ENCODE measurements around the gene ADM2. TPM values are rescaled to one million over a fixed set of nuclear protein-coding genes. Genes with fewer than 3 reads are reported as not detected.

The ADM2 gene
- total RNA-seq, 1 experiment from 2014 or later: 10.9 TPM

DNA sequence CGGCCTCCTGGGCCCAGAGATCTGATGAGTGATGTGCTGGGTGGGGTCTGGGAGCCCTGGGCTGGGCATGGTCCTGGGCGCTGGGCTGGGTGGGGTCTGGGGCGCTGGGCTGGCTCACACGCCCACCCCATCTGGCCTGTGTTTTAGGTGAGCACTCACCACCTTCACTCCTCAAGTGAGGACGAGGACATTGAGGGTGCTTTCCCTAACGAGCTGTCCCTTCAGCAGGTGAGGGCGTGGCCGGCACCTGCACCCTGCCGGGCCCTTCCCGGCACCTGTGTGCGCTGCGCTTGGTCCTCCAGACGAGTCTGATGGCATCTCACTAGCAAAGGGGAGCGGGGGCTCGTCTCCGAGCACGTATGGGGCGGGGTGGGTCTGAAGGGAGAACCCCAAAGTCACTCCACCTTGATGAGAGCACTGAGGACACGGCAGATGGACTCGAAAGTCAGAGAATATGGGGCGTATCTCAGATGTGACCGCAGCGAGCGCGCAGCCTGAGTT lies 44.5 kb upstream of the ADM2 start:
- Mint-ChIP-seq H3K27ac (no peak overlapping the region), H3K27me3 (ENCODE audit: low read depth) (no peaks in the 10 kb centered on the region), H3K4me3 (no peak overlapping the region), H3K9me3 (no peaks in the 10 kb centered on the region), H3K36me3 (peaks cover 4% of the 10 kb centered on the region), H3K4me1 (no peaks in the 10 kb centered on the region)
- ChIA-PET CTCF (no interaction called here), POLR2A (no interaction called here)
- DNase-seq (ENCODE audit: low spot score) (no peak), ATAC-seq (no peak)
- no peak for TF ChIP-seq E2F5 (CRISPR knock-in tag; IDR thresholded peaks at IDR 0.05)
- TF ChIP-seq, protein P1, sequence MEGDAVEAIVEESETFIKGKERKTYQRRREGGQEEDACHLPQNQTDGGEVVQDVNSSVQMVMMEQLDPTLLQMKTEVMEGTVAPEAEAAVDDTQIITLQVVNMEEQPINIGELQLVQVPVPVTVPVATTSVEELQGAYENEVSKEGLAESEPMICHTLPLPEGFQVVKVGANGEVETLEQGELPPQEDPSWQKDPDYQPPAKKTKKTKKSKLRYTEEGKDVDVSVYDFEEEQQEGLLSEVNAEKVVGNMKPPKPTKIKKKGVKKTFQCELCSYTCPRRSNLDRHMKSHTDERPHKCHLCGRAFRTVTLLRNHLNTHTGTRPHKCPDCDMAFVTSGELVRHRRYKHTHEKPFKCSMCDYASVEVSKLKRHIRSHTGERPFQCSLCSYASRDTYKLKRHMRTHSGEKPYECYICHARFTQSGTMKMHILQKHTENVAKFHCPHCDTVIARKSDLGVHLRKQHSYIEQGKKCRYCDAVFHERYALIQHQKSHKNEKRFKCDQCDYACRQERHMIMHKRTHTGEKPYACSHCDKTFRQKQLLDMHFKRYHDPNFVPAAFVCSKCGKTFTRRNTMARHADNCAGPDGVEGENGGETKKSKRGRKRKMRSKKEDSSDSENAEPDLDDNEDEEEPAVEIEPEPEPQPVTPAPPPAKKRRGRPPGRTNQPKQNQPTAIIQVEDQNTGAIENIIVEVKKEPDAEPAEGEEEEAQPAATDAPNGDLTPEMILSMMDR (IDR thresholded peaks at IDR 0.05): no peak
- no peak for TF ChIP-seq NR1H2 (CRISPR knock-in tag; IDR thresholded peaks at IDR 0.05)

DNA sequence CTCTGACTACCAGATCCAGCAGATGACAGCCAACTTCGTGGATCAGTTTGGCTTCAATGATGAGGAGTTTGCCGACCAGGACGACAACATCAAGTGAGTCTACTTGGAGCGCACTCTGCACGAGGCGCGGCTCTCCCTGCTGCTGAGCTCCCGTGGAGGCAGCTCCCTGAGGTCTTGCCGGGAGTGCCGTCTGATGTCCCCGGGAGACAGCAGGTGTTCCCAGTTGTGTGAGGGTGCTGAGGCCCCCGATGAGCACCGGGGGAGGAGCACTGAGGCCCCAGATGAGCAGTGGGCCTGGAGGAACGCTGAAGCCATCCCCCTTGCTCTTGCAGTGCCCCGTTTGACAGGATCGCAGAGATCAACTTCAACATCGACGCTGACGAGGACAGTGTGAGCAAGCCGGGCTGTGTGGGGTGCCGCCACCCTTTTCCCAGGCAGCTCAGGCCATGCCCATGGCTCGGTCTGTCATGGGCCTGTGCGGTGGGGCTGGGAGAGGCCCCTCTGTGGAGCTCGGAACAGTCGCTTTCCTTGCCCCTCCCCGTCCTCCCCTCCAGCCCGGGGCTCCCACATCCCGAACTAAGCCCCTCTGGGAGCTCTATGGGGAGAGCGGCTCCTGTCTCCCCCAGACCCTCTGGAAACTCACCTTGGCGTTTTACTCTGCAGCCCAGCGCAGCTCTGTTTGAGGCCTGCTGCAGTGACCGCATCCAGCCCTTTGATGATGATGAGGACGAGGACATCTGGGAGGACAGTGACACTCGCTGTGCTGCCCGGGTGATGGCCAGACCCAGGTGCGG lies 43.6 kb upstream of the ADM2 start:
- DNase-seq (ENCODE audit: low spot score) (no peak), ATAC-seq (no peak)
- no peak overlapping the region for H3K4me3 Mint-ChIP-seq
- no peaks in the 10 kb centered on the region for H3K9me3 Mint-ChIP-seq
- H3K4me1 Mint-ChIP-seq: no peaks in the 10 kb centered on the region
- CTCF ChIA-PET: interaction anchor here (1.0 kb wide), 2 partner anchors 61 to 88 kb away, joined by 3 to 6 read pairs; partner anchors contain the start of gene SCO2
- peaks cover 4% of the 10 kb centered on the region for H3K36me3 Mint-ChIP-seq
- no peaks in the 10 kb centered on the region for H3K27me3 Mint-ChIP-seq (ENCODE audit: low read depth)
- no peak overlapping the region for H3K27ac Mint-ChIP-seq
- TF ChIP-seq, protein P2, sequence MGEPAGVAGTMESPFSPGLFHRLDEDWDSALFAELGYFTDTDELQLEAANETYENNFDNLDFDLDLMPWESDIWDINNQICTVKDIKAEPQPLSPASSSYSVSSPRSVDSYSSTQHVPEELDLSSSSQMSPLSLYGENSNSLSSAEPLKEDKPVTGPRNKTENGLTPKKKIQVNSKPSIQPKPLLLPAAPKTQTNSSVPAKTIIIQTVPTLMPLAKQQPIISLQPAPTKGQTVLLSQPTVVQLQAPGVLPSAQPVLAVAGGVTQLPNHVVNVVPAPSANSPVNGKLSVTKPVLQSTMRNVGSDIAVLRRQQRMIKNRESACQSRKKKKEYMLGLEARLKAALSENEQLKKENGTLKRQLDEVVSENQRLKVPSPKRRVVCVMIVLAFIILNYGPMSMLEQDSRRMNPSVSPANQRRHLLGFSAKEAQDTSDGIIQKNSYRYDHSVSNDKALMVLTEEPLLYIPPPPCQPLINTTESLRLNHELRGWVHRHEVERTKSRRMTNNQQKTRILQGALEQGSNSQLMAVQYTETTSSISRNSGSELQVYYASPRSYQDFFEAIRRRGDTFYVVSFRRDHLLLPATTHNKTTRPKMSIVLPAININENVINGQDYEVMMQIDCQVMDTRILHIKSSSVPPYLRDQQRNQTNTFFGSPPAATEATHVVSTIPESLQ (CRISPR knock-in tag; IDR thresholded peaks at IDR 0.05): no peak
- TF ChIP-seq GABPB1 (CRISPR knock-in tag; IDR thresholded peaks at IDR 0.05) (no peak), ZNF219 (CRISPR knock-in tag; IDR thresholded peaks at IDR 0.05; ENCODE audit: borderline replicate concordance) (no peak), OVOL2 (CRISPR knock-in tag; IDR thresholded peaks at IDR 0.05; ENCODE audit: borderline replicate concordance) (no peak), ZNF232 (CRISPR knock-in tag; IDR thresholded peaks at IDR 0.05) (no peak), ARID4B (CRISPR knock-in tag; IDR thresholded peaks at IDR 0.05; ENCODE audit: borderline replicate concordance) (no peak), ZNF671 (CRISPR knock-in tag; IDR thresholded peaks at IDR 0.05) (no peak), TP53 (CRISPR knock-in tag; IDR thresholded peaks at IDR 0.05) (no peak), MXD4 (CRISPR knock-in tag; IDR thresholded peaks at IDR 0.05; ENCODE audit: borderline replicate concordance) (no peak), JAZF1 (CRISPR knock-in tag; IDR thresholded peaks at IDR 0.05) (no peak)
- TF ChIP-seq, protein P3, sequence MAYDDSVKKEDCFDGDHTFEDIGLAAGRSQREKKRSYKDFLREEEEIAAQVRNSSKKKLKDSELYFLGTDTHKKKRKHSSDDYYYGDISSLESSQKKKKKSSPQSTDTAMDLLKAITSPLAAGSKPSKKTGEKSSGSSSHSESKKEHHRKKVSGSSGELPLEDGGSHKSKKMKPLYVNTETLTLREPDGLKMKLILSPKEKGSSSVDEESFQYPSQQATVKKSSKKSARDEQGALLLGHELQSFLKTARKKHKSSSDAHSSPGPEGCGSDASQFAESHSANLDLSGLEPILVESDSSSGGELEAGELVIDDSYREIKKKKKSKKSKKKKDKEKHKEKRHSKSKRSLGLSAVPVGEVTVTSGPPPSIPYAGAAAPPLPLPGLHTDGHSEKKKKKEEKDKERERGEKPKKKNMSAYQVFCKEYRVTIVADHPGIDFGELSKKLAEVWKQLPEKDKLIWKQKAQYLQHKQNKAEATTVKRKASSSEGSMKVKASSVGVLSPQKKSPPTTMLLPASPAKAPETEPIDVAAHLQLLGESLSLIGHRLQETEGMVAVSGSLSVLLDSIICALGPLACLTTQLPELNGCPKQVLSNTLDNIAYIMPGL (CRISPR knock-in tag; IDR thresholded peaks at IDR 0.05): no peak
- POLR2A ChIA-PET: no interaction called here
